Measurements from ENCODE around the gene CEL.

Gene CEL

GRCh38 chr9:133117271-133118178 is 55.7 kb downstream of the CEL start:
- DNase-seq (ENCODE audit: low read depth) = no peak

GRCh38 chr9:133118179-133118520 is 56.4 kb downstream of the CEL start:
- no peak for DNase-seq (ENCODE audit: low read depth)

GRCh38 chr9:133118568-133118967 is 56.8 kb downstream of the CEL start:
- no peak for DNase-seq (ENCODE audit: low read depth)

- DNase-seq (ENCODE audit: low read depth) = no peak
Measured at GRCh38 chr9:133119103-133119845, 57.5 kb downstream of the CEL start.

GRCh38 chr9:133119846-133120500 is 58.2 kb downstream of the CEL start:
- DNase-seq (ENCODE audit: low read depth) = no peak

GRCh38 chr9:133120501-133121197 is 58.9 kb downstream of the CEL start:
- DNase-seq (ENCODE audit: low read depth) = no peak

Data from activated T-cell treated with anti-CD3 and anti-CD28 coated beads for 1 hour (primary cell).